ENCODE results near the gene CARS2.
A peak's percentile ranks its signal among the peaks of the same experiment; 100 is the strongest.

Gene CARS2

DNA sequence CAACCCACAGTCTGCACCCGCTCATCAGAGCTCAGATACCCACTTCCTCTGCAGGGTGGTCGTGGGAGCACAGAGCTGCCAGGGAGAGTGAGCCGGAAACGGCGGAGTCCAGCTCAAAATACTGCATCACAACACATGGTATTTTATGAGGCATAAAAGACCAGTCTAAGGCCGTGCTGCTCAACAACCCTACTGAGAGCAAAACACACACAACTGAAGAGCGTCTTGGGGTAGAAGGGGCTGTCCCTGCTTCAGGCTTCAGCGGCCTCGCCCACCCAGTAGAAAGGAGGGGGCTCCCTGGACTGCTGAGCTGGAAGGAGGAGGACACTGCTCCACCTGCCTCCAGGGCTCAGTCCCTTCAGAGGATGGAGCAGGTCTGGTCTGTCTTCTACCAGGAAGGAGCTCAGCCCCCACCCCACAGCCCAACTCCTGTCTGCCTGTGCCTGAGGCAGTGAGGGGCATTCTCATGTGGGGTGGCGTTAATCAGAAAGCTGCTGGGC, 53.6 kb downstream of the CARS2 start:
- DNase-seq (ENCODE audit: low read depth): no peak

- DNase-seq (ENCODE audit: low read depth): no peak
Measured at GRCh38 chr13:110651726-110652230, 54.1 kb downstream of the CARS2 start.

DNA sequence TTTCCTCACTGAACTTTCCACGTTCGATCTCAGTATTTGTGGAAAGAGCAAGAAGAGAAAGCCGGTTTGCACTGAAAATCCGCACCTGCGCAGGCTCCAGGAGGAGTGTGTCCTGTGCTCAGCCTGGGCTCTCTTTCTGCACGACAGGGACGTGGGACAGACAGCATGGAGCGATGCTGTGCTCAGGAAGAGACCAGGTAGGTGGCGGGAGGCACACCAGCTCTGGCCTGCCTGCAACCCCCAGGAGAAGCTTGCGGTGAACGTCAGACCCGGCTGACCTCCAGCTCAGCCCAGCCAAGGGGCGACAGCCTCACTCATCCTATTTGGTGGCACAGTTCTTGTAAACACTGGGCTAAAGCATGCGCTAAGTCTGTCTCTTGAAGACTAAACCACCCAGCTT, 54.6 kb downstream of the CARS2 start:
- DNase-seq (ENCODE audit: low read depth): no peak

DNA sequence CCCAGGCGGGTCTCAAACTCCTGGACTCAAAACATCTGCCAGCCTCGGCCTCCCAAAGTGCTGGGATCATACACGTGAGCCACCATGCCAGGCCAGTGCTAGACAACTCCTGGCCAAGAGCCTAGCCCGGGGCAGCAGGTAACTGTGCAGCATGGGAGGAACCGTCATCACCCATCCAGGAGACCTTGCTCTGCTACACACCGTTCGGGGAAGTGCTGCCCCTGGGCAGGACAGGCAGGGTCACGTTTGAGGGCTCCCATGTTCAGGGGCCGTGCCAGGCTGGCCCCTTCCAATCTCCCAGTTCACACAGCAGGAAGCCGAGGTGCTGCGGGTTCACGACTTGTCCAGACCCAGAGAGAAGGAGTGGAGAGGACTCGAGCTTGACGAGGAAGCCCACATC, 55.5 kb downstream of the CARS2 start:
- DNase-seq (ENCODE audit: low read depth): no peak

- no peak for DNase-seq (ENCODE audit: low read depth)
Measured at GRCh38 chr13:110649551-110649950, 56.4 kb downstream of the CARS2 start.

DNA sequence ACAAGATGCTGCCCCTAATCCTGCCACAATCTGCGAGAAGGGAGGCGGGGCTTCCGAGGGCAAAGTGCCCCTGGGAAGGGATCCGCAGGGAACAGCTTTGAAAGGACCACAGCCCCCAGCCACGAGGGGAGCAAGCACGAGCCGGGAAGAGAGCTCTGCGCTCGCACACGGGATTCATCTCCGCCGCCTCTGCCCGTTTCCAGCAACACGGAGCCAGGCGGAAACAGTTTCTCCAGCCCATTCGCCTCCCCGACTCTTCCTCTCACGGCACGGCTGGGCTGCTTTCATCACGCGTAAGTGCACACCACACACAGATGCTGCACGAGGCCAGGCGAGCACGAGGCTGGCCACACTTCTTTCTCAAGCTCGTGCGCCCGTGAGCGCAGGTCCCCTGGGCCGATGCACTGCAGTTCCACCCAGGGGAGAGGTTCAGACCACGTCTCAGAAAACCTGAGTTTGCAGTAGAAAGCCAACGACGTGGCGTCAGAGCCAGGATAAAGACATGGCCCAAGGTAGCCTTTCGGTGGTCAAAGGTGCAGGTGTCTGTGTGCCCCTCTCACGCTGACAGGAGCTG, 57.0 kb downstream of the CARS2 start:
- DNase-seq (ENCODE audit: low read depth): no peak

GRCh38 chr13:110648146-110648819, 57.6 kb downstream of the CARS2 start:
- no peak for DNase-seq (ENCODE audit: low read depth)

DNA sequence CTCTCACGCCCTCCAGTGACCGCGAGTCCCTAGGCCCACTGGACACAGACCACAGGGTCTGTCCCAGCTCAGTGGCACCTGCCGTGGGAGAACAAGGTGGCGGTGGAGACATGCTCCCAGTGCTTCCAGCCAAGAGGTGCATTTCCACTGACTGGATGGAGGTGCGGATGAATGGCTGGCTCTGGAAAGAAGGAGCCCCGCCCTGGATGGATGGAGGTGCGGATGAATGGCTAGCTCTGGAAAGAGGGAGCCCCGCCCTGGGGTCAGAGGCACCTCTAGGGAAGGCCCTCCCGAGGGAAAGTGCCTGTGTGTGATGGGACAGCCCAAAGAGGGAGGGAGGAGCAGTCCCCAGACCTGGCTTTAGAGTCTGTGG, 58.6 kb downstream of the CARS2 start:
- no peak for DNase-seq (ENCODE audit: low read depth)

- no peak for DNase-seq (ENCODE audit: low read depth)
Measured at GRCh38 chr13:110646442-110647364, 59.2 kb downstream of the CARS2 start.

DNA sequence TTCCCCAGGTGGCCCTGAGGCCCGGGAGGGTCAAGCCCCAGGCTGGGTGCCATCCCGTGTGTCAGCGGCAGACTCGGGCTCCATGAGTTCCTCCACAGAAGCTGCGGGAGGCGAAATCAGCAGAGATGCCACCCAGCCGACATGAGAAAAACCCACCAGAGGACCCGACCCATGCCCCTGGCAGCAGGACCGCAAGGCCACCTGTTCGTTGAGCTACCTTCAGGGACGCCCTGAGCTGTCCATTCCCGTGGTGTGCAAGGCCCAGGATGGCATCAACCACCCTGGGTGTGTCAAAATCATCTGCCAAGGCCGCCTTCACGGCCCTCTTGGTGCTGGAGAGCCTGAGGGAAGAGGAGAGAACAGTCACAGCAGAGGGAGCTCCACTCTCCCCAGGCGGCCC, 60.2 kb downstream of the CARS2 start:
- no peak for DNase-seq (ENCODE audit: low read depth)

GRCh38 chr13:110644892-110645521, 60.9 kb downstream of the CARS2 start:
- peak; percentile 41 for DNase-seq (ENCODE audit: low read depth)

GRCh38 chr13:110643768-110644421, 62.0 kb downstream of the CARS2 start:
- no peak for DNase-seq (ENCODE audit: low read depth)

GRCh38 chr13:110643324-110643723, 62.6 kb downstream of the CARS2 start:
- DNase-seq (ENCODE audit: low read depth): no peak

- no peak for DNase-seq (ENCODE audit: low read depth)
Measured at GRCh38 chr13:110642291-110642981, 63.5 kb downstream of the CARS2 start.

DNA sequence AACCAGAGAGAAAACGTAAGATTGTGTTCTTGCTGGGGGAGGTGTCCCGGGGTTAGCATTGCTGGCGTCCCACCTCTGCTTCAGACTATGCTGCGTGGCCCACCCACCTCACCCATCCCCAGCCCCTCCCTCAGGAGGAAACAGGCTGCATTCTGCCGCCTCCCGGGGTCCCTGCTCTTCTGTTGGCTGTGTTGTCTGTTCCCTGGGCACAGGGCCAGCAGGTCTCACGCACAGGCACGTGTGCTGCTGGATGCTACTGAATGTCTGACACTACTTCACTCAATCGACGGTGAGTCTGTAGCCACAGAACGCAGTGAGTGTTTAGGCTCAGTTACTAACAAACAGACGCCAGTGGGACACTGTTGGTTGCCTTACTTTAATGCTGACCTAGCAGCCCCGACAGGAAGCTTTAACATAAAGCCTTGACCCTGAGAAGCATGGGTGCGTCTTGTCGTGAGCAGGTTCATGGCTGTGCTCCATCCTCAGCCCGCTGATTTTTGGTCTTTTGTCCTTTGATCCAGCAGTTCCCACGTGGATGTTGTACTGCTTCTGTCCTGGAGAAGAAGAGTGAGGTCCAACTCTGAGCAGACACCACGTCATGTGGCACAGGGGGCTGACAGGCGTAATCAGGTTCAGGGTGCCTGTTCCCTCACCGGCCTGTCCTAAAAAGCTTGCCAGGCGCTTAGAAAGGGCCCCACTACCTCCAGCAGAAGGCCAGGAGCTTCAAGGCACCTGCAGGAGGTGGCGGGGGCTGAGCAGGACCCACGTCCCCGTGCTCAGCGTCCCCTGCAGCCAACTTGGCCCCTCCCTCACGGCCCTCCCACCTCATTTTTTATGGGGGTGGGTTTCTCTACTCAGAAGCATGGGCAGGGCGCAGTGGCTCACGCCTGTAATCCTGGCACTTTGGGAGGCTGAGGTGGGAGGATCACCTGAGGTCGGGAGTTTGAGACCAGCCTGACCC, 64.6 kb downstream of the CARS2 start:
- no peak for DNase-seq (ENCODE audit: low read depth)

DNA sequence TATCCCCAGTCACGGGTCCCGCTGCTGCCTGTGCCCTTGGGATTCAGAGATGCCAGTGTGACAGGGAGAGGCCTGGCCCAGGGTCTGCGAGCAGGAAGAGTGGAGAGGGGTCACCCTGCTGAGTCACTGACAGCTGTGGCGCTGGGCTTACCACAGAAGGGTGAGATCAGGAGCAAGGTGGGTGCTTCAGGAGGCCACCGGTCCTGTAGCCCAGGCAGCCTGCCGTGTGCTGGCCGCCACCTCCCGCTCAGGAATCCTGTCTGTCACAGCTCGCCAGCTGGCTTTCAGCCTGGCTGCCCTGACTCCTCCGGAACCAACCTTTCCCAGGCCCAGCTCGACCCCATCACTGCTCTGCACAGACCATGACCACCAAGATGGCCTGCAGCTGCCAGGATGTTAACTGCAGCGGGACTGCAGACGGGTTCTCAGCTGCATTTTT, 65.3 kb downstream of the CARS2 start:
- DNase-seq (ENCODE audit: low read depth): peak; percentile 19

GRCh38 chr13:110639935-110640334, 66.0 kb downstream of the CARS2 start:
- DNase-seq (ENCODE audit: low read depth): no peak

DNA sequence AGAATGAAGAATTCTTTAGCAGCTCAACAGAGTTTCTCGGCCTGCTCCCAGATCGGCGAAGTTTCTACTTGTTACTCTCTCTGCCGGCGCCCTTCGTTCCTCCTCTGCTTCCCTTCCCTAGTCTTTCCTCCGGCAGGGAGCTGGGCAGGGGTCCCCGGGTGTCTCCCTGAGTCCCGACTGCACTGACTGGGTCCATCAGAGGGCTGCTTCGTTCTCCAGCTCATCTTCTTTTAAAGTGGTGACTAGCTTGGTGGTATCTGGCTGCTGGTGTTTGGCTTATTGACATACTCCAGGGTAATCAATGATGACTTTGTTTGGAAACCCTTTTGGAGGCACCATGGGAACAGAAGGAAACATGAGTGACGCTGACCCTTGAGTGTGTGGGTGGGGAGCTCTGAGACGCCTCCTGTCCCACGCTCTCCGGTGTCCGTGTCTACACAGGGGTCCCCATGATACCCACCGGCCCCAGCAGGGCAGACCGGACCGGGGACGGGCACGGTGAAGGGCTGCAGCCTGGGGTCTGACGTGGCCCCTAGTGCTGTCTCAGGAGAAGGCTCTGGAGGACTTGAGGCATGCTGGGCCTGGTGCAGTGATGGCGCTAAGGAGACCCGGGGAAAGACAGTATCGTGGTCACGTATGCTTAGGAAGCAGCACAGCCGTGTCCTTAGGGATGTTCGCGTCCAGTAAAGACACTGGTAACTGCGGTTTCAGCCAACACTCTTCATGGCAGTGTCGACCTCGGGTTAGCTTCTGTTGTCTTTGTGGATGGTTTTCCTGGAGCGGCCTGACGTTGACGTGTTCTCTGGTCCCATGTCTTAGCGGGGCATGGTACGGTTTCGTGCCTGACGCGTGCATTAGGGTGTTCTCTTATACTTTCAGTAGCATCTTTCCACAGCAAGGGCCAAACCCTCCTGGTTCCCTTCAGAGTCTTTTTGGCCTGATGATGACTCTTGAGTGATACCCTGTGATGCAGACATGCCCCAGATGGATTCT, 66.8 kb downstream of the CARS2 start:
- no peak for DNase-seq (ENCODE audit: low read depth)

DNA sequence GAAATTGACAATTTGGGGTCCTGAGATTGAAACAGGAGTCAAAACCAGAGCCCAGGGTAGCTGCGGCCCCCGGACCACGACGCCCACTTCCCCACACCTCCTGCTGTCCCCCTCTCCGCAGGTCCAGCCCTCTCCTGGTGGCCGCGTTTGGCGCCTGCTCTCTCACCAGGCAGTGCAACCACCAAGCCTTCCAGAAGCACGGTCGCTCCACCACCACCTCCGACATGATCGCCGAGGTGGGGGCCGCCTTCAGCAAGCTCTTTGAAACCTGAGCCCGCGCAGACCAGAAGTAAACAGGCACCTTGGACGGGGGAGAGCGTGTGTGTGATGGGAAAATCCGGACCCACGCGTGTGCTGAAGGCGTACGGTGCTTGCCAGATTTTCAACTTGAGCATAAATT, 67.7 kb downstream of the CARS2 start:
- no peak for DNase-seq (ENCODE audit: low read depth)

Measured in EH (cell line).